Stomach (tissue), 4 donors: Measurements from ENCODE around the gene VAV2.

Source experiments
- CTCF ChIP-seq, 7 experiments: fragments of 450-650 bp in 4 of 7; fragments of 200-600 bp in 3 of 7; sonication (generic) in 3 of 7; IDR thresholded peaks; one replicate each; pipeline ENCODE4 v1.5.1; 2016 to 2019; ENCODE audit warnings: antibody characterized with exemption in 7 of 7, control low read depth in 2 of 7, mild to moderate bottlenecking in 1 of 7
- POLR2A ChIP-seq, 4 donors: fragments of 450-650 bp; IDR thresholded peaks; one replicate each; pipeline ENCODE4 v1.6.1; 2016; ENCODE audit warnings: antibody characterized with exemption in 4 of 4, control low read depth in 2 of 4, mild to moderate bottlenecking in 1 of 4, moderate library complexity in 1 of 4
- POLR2AphosphoS5 ChIP-seq, 3 donors: sonication (generic); formaldehyde crosslinking; IDR thresholded peaks; one replicate each; pipeline ENCODE4 v1.6.1; 2016; ENCODE audit warnings: antibody characterized with exemption in 3 of 3

GRCh38 chr9:134041649-134041962 is 49.5 kb upstream of the VAV2 start:
- TF ChIP-seq POLR2A (IDR thresholded peaks at IDR 0.05) (no peak), CTCF (IDR thresholded peaks at IDR 0.05) (no peak), POLR2AphosphoS5 (IDR thresholded peaks at IDR 0.05) (no peak)
